HG03139 (cell line): ENCODE results near the gene DCDC2B.
"Not testable (repeated sequence)": the region's sequence is repeated elsewhere in the genome, so short reads cannot be mapped to it uniquely, and the experiment has no call there.

Experiments used
- ATAC-seq: cut with Tn5 transposase; IDR thresholded peaks from one replicate; pipeline ENCODE4 v1.9.1; 2021; ENCODE audit not compliant: unreplicated experiment

The DCDC2B gene

GRCh38 chr1:32255072-32256071, 46.5 kb downstream of the DCDC2B start:
- ATAC-seq = no peak

GRCh38 chr1:32256473-32257226, 47.8 kb downstream of the DCDC2B start:
- no peak for ATAC-seq

- no peak for ATAC-seq
Measured at GRCh38 chr1:32257227-32257508, 48.3 kb downstream of the DCDC2B start.

- ATAC-seq = not testable (repeated sequence)
Measured at GRCh38 chr1:32263236-32263593, 54.3 kb downstream of the DCDC2B start.

- ATAC-seq = no peak
Measured at GRCh38 chr1:32263744-32264143, 54.9 kb downstream of the DCDC2B start.
